Fibroblast of lung (primary cell): ENCODE measurements around the gene CLDN4.

ENCODE experiments used
- EZH2 ChIP-seq: IDR thresholded peaks from 2 replicates; pipeline ENCODE4 v1.5.1; 2012; ENCODE audit warnings: low read length, control low read depth, mild to moderate bottlenecking; ENCODE audit errors: missing control alignments
- TF ChIP-seq, protein P1 (sequence below), 2 donors: IDR thresholded peaks in 1 of 2; conservative IDR thresholded peaks in 1 of 2; 1 replicate in 1 of 2; 2 replicates in 1 of 2; pipeline ENCODE4 v1.5.1; 2011 to 2012; ENCODE audit warnings: low read length in 2 of 2, control low read depth in 1 of 2, inconsistent platforms in 1 of 2, low read depth in 1 of 2, mild to moderate bottlenecking in 1 of 2

DNA sequence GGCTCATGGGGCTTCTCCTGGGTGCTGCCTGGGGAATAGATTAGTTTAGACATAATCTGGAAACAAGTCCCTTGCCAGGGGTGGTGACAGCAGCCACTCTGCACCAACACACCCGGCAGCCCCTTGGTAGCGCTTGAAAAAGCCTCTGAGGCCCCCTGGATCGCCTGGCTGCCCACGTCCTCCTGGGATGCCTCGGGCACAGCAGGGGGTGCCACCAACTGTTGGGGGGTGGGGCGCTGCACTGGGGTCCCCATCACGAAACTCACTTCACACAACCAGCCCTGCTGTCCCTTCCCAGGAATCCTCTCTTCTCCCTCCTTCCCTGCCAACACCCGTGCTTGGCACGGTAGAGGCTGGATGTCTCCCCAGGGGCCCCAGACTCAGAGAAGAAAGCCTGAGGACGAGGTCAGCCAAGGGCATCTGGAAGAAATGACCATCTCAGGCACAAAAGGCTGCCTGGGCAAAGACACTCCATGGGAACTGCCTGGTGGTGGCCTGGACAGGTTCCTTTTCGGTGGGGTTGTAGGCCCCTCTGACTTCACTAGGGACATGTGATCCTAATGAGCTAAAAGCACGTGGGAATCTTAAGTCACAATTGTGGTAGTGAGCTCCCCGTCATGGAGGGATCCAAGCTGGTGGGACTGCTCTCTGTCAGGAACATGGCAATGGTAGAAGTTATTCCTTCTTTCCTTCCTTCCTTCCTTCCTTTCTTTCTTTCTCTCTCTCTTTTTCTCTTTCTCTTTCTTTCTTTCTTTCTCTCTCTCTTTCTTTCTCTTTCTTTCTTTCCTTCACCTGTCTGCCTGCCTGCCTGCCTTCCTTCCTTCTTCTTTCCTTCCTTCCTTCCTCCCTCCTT lies 41.5 kb downstream of the CLDN4 start:
- no peak for TF ChIP-seq EZH2
- TF ChIP-seq, protein P1, sequence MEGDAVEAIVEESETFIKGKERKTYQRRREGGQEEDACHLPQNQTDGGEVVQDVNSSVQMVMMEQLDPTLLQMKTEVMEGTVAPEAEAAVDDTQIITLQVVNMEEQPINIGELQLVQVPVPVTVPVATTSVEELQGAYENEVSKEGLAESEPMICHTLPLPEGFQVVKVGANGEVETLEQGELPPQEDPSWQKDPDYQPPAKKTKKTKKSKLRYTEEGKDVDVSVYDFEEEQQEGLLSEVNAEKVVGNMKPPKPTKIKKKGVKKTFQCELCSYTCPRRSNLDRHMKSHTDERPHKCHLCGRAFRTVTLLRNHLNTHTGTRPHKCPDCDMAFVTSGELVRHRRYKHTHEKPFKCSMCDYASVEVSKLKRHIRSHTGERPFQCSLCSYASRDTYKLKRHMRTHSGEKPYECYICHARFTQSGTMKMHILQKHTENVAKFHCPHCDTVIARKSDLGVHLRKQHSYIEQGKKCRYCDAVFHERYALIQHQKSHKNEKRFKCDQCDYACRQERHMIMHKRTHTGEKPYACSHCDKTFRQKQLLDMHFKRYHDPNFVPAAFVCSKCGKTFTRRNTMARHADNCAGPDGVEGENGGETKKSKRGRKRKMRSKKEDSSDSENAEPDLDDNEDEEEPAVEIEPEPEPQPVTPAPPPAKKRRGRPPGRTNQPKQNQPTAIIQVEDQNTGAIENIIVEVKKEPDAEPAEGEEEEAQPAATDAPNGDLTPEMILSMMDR (conservative IDR thresholded peaks at IDR 0.05 in 1 of 2, IDR thresholded peaks at IDR 0.05 in 1 of 2; ENCODE audit: low read depth in 1 of 2, low read length in 2 of 2) = no peak
